SU-DHL-6 (cell line): ENCODE data around the gene GRIK4.

Source experiments
- H2AFZ ChIP-seq: fragments of 200-600 bp; sonication (generic); 2 replicates; pipeline ENCODE4 v1.6.1; 2014; ENCODE audit warnings: low read depth, mild to moderate bottlenecking, moderate library complexity, mixed read lengths, antibody characterized with exemption, low read length; ENCODE audit not compliant: severe bottlenecking
- H3F3A ChIP-seq: fragments of 200-600 bp; shearing (Covaris generic); 2 replicates; pipeline ENCODE4 v1.6.0; 2016; ENCODE audit warnings: antibody characterized with exemption, mild to moderate bottlenecking; ENCODE audit not compliant: insufficient read depth
- H3K27ac ChIP-seq: fragments of 200-600 bp; sonication (generic); 2 replicates; pipeline ENCODE4 v1.5.1; 2016; ENCODE audit warnings: low read depth, mild to moderate bottlenecking, low read length, moderate library complexity, mixed read lengths
- H3K27me3 ChIP-seq: fragments of 200-600 bp; sonication (generic), shearing (Covaris generic); 2 replicates; pipeline ENCODE4 v1.6.0; 2014; ENCODE audit warnings: mild to moderate bottlenecking, low read length
- H3K36me3 ChIP-seq: fragments of 200-600 bp; sonication (generic); 2 replicates; pipeline ENCODE4 v1.6.1; 2014; ENCODE audit warnings: mild to moderate bottlenecking, low read length, mixed read lengths
- H3K4me2 ChIP-seq: fragments of 300-600, 200-600 bp; shearing (Covaris generic), sonication (generic); 2 replicates; pipeline ENCODE4 v1.6.0; 2014; ENCODE audit warnings: low read length, low read depth, mild to moderate bottlenecking; ENCODE audit not compliant: poor library complexity, severe bottlenecking
- H3K4me3 ChIP-seq: fragments of 200-600 bp; sonication (generic); 2 replicates; pipeline ENCODE4 v1.5.1; 2014; ENCODE audit warnings: antibody characterized with exemption, low read length, mild to moderate bottlenecking, mixed read lengths; ENCODE audit not compliant: insufficient read depth, poor library complexity, severe bottlenecking
- H3K79me2 ChIP-seq: fragments of 200-600 bp; sonication (generic); 2 replicates; pipeline ENCODE4 v1.6.1; 2014; ENCODE audit warnings: mild to moderate bottlenecking, low read length, moderate library complexity; ENCODE audit not compliant: insufficient read depth
- H3K9ac ChIP-seq: fragments of 200-600 bp; sonication (generic); 2 replicates; pipeline ENCODE4 v1.7.0; 2014; ENCODE audit warnings: mild to moderate bottlenecking, low read length
- H3K9me2 ChIP-seq: fragments of 200-600 bp; sonication (generic); replicated peaks from 2 replicates; pipeline ENCODE4 v1.6.1; 2014; ENCODE audit warnings: low read length; ENCODE audit not compliant: insufficient read depth
- H3K9me3 ChIP-seq: fragments of 200-600 bp; sonication (generic); 2 replicates; pipeline ENCODE4 v1.6.1; 2014; ENCODE audit warnings: low read length, mixed read lengths; ENCODE audit not compliant: insufficient read depth
- H4K20me1 ChIP-seq: fragments of 200-600 bp; sonication (generic); 2 replicates; pipeline ENCODE4 v1.6.1; 2014; ENCODE audit warnings: low read depth, mild to moderate bottlenecking, antibody characterized with exemption, low read length, moderate library complexity, mixed read lengths
- EZH2phosphoT487 ChIP-seq: fragments of 200-600 bp; sonication (generic), shearing (Covaris generic); conservative IDR thresholded peaks from 2 replicates; pipeline ENCODE4 v1.6.1; 2018; ENCODE audit warnings: mild to moderate bottlenecking, antibody characterized with exemption, low read length, moderate library complexity, mixed read lengths
- TF ChIP-seq, protein P1 (sequence below): fragments of 200-600 bp; sonication (generic); IDR thresholded peaks from one replicate; pipeline ENCODE4 v1.5.1; 2017; ENCODE audit warnings: antibody characterized with exemption, mild to moderate bottlenecking, low read length, moderate library complexity; ENCODE audit not compliant: insufficient read depth, poor library complexity, severe bottlenecking

GRIK4 gene

DNA sequence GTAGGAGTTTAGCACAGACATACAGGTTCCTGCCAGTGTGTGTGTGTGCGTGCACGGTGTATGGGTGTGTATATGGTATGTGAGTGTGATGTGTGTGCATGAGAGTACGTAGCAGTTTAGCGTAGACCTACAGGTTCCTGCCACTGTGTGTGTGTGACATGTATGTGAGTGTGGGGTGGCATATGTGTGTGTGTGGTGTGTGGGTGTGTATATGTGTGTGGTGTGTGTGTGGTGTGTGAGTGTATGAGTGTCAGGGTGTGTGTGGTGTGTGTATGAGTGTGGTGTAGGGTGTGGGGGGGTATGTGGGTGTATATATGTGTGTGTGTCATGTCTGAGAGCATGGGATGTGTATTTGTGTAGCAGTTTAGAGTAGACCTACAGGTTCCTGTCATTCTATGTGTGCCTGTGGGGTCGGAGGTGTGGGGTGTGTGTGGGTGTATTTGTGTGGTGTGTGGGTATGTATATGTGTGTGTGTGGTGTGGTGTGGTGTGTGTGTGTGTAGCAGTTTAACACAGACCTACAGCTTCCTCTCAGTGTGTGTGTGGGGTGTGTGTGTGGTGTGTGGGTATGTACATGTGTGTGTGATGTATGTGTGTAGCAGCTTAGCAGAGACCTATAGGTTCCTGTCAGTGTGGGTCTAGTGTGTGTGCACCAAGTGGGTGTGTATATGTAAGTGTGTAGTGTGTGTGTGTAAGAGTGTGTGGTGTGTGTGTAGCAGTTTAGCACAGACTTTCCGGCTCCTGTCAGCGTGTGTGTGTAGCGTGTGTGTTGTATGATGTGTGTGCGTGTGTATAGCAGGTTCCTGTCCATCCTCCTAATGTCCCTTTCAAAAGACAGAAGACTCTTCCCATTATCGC, 480.5 kb downstream of the GRIK4 start:
- TF ChIP-seq, protein P1, sequence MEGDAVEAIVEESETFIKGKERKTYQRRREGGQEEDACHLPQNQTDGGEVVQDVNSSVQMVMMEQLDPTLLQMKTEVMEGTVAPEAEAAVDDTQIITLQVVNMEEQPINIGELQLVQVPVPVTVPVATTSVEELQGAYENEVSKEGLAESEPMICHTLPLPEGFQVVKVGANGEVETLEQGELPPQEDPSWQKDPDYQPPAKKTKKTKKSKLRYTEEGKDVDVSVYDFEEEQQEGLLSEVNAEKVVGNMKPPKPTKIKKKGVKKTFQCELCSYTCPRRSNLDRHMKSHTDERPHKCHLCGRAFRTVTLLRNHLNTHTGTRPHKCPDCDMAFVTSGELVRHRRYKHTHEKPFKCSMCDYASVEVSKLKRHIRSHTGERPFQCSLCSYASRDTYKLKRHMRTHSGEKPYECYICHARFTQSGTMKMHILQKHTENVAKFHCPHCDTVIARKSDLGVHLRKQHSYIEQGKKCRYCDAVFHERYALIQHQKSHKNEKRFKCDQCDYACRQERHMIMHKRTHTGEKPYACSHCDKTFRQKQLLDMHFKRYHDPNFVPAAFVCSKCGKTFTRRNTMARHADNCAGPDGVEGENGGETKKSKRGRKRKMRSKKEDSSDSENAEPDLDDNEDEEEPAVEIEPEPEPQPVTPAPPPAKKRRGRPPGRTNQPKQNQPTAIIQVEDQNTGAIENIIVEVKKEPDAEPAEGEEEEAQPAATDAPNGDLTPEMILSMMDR, result no peak
- TF ChIP-seq EZH2phosphoT487, result no peak
- Histone ChIP-seq H3K4me3 (no peak overlapping the region), H3K9ac (no peak overlapping the region), H3K9me3 (no peaks in the 10 kb centered on the region), H3K9me2 (no peaks in the 10 kb centered on the region), H3K27ac (no peak overlapping the region), H3K4me2 (no peak overlapping the region), H3K79me2 (no peaks in the 10 kb centered on the region), H3K36me3 (no peaks in the 10 kb centered on the region), H3F3A (no peaks in the 10 kb centered on the region), H3K27me3 (no peaks in the 10 kb centered on the region), H4K20me1 (no peaks in the 10 kb centered on the region), H2AFZ (no peak overlapping the region)

- no peaks in the 10 kb centered on the region for H3K9me3 ChIP-seq
- TF ChIP-seq, protein P1, result no peak
- no peak for TF ChIP-seq EZH2phosphoT487
- no peaks in the 10 kb centered on the region for H3K9me2 ChIP-seq
- no peaks in the 10 kb centered on the region for H3K27me3 ChIP-seq
- H3K36me3 ChIP-seq, result no peaks in the 10 kb centered on the region
- no peaks in the 10 kb centered on the region for H4K20me1 ChIP-seq
- no peak overlapping the region for H2AFZ ChIP-seq
- no peak overlapping the region for H3K9ac ChIP-seq
- no peak overlapping the region for H3K4me3 ChIP-seq
- H3F3A ChIP-seq, result no peaks in the 10 kb centered on the region
- H3K27ac ChIP-seq, result no peak overlapping the region
- H3K79me2 ChIP-seq, result no peaks in the 10 kb centered on the region
- H3K4me2 ChIP-seq, result no peak overlapping the region
Observed at GRCh38 chr11:120994091-120994859, 482.7 kb downstream of the GRIK4 start.

DNA sequence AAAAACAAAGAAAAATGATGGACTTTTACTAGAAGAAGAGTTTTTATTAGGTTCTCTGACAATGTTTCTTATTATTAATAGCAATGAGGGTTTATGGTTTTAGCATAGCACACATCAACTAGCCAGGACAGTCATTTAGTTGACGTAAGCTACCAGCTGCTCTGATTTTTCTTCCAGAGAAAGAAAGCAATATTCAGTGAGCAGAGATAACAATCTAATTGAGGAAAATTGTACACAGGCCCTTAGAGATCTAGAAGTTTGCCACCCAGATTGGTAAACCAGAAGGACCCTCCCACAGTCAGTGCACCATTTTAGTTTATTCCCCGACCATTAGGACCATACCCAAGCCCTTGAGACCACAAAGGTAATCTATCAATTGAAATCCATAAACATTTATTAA, 483.6 kb downstream of the GRIK4 start:
- H3K27me3 ChIP-seq, result no peaks in the 10 kb centered on the region
- no peak overlapping the region for H2AFZ ChIP-seq
- no peaks in the 10 kb centered on the region for H3K79me2 ChIP-seq
- no peaks in the 10 kb centered on the region for H4K20me1 ChIP-seq
- H3K9me2 ChIP-seq, result no peaks in the 10 kb centered on the region
- H3F3A ChIP-seq, result no peaks in the 10 kb centered on the region
- H3K27ac ChIP-seq, result no peak overlapping the region
- H3K4me2 ChIP-seq, result no peak overlapping the region
- H3K4me3 ChIP-seq, result no peak overlapping the region
- no peak overlapping the region for H3K9ac ChIP-seq
- TF ChIP-seq, protein P1, result no peak
- no peak for TF ChIP-seq EZH2phosphoT487
- no peaks in the 10 kb centered on the region for H3K36me3 ChIP-seq
- H3K9me3 ChIP-seq, result no peaks in the 10 kb centered on the region
